Measurements from ENCODE around the gene PRPH2. TPM values are rescaled to one million over a fixed set of nuclear protein-coding genes. Genes with fewer than 3 reads are reported as not detected.

Gene PRPH2
- polyA plus RNA-seq, 1 donor, result 1.5 TPM

Other genes with a start within 250 kb of the PRPH2 start
- gene UBR2, start 158.6 kb downstream of the PRPH2 start, polyA plus RNA-seq, result 24.5 TPM
- 23.6 TPM for gene TBCC, start 23.5 kb upstream of the PRPH2 start, polyA plus RNA-seq
- gene BICRAL, start 59.5 kb upstream of the PRPH2 start, polyA plus RNA-seq, result 13.0 TPM
- 90.6 TPM for gene RPL7L1, start 157.0 kb upstream of the PRPH2 start, polyA plus RNA-seq
- gene PTCRA, start 193.5 kb upstream of the PRPH2 start, polyA plus RNA-seq, result 0.15 TPM
- 53.0 TPM for gene CNPY3, start 206.9 kb upstream of the PRPH2 start, polyA plus RNA-seq
- 0.54 TPM for gene GNMT, start 238.2 kb upstream of the PRPH2 start, polyA plus RNA-seq